GM18907 (cell line): Measurements from ENCODE around the gene STAC.
"Not testable (repeated sequence)": the region's sequence is repeated elsewhere in the genome, so short reads cannot be mapped to it uniquely, and the experiment has no call there.

Experiments used
- ATAC-seq: cut with Tn5 transposase; IDR thresholded peaks from one replicate; pipeline ENCODE4 v1.9.1; 2021; ENCODE audit warnings: mild to moderate bottlenecking, moderate library complexity; ENCODE audit not compliant: unreplicated experiment

STAC gene

GRCh38 chr3:36409862-36410261 is 29.6 kb downstream of the STAC start:
- no peak for ATAC-seq

- ATAC-seq: no peak
Observed at GRCh38 chr3:36411587-36411986, 31.3 kb downstream of the STAC start.

GRCh38 chr3:36416599-36416998 is 36.3 kb downstream of the STAC start:
- ATAC-seq: no peak

GRCh38 chr3:36417237-36417636 is 36.9 kb downstream of the STAC start:
- ATAC-seq: no peak

- ATAC-seq: no peak
Observed at GRCh38 chr3:36418296-36418695, 38.0 kb downstream of the STAC start.

GRCh38 chr3:36428445-36428844 is 48.1 kb downstream of the STAC start:
- ATAC-seq: no peak

GRCh38 chr3:36429986-36430485 is 49.7 kb downstream of the STAC start:
- no peak for ATAC-seq

- no peak for ATAC-seq
Observed at GRCh38 chr3:36433511-36433910, 53.2 kb downstream of the STAC start.

- ATAC-seq: no peak
Observed at GRCh38 chr3:36434687-36435426, 54.6 kb downstream of the STAC start.

- ATAC-seq: no peak
Observed at GRCh38 chr3:36443028-36443686, 62.9 kb downstream of the STAC start.

- ATAC-seq: no peak
Observed at GRCh38 chr3:36444909-36445308, 64.6 kb downstream of the STAC start.

GRCh38 chr3:36446276-36446675 is 66.0 kb downstream of the STAC start:
- ATAC-seq: no peak

GRCh38 chr3:36447061-36447460 is 66.8 kb downstream of the STAC start:
- ATAC-seq: no peak

GRCh38 chr3:36451816-36452215 is 71.5 kb downstream of the STAC start:
- no peak for ATAC-seq

GRCh38 chr3:36453213-36453612 is 72.9 kb downstream of the STAC start:
- not testable (repeated sequence) for ATAC-seq

- ATAC-seq: not testable (repeated sequence)
Observed at GRCh38 chr3:36453896-36454295, 73.6 kb downstream of the STAC start.

GRCh38 chr3:36455406-36455805 is 75.1 kb downstream of the STAC start:
- no peak for ATAC-seq

GRCh38 chr3:36456784-36457183 is 76.5 kb downstream of the STAC start:
- ATAC-seq: no peak

GRCh38 chr3:36457667-36458066 is 77.4 kb downstream of the STAC start:
- ATAC-seq: no peak

- ATAC-seq: no peak
Observed at GRCh38 chr3:36459177-36459576, 78.9 kb downstream of the STAC start.

GRCh38 chr3:36461597-36461996 is 81.3 kb downstream of the STAC start:
- no peak for ATAC-seq

- not testable (repeated sequence) for ATAC-seq
Observed at GRCh38 chr3:36472045-36472444, 91.7 kb downstream of the STAC start.
